Measurements from ENCODE around the gene LCE3E. TPM values are rescaled to one million over a fixed set of nuclear protein-coding genes. Genes with fewer than 3 reads are reported as not detected.

Gene LCE3E
- total and polyA plus RNA-seq, 10 donors = not detected

DNA sequence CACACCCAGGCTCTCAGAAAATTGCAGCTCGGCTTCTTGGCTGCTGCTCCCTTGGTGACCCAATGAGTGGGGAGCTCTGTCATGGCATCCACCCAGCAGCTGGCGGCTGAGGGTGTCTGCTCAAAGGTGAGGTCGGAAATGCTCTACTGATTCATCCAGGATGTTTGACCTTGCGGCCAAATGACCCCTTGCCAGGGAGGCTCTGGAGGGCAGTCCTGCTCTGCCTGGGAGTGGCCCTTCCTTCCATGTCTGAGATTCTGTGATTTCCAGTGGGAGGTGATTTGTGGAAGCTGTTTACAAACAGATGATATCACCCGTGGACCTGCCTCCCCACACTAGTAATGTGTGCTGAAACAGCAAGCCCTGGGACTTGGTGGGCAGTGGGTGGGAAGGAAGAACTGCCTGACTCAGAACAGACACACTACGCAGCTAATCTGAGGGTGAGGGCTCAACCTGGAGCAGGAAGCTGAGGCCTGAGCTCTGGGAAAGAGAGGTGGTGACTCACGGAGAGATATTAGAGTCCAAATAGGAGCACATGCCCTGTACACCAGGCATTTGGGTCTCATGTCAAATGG is 49.3 kb downstream of the LCE3E start:
- WGBS, 5 donors = 58 to 77% (median 66%) methylated on average over 5 to 7 of the region's 7 CpGs
- Histone ChIP-seq H3K36me3 (no peaks in the 10 kb centered on the region), H3K27me3 (replicated peaks in 1 of 7) (peaks cover 0 to 85% (median 33%) of the 10 kb centered on the region in 7 donors), H3K4me3 (no peak overlapping the region), H3K4me1 (peaks cover 0 to 12% (median 6%) of the 10 kb centered on the region in 6 donors), H3K27ac (no peak overlapping the region), H3K9me3 (peaks cover 0 to under 1% (median 0%) of the 10 kb centered on the region in 8 donors)
- TF ChIP-seq, protein P1, sequence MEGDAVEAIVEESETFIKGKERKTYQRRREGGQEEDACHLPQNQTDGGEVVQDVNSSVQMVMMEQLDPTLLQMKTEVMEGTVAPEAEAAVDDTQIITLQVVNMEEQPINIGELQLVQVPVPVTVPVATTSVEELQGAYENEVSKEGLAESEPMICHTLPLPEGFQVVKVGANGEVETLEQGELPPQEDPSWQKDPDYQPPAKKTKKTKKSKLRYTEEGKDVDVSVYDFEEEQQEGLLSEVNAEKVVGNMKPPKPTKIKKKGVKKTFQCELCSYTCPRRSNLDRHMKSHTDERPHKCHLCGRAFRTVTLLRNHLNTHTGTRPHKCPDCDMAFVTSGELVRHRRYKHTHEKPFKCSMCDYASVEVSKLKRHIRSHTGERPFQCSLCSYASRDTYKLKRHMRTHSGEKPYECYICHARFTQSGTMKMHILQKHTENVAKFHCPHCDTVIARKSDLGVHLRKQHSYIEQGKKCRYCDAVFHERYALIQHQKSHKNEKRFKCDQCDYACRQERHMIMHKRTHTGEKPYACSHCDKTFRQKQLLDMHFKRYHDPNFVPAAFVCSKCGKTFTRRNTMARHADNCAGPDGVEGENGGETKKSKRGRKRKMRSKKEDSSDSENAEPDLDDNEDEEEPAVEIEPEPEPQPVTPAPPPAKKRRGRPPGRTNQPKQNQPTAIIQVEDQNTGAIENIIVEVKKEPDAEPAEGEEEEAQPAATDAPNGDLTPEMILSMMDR (IDR thresholded peaks at IDR 0.05 in 8 of 11, conservative IDR thresholded peaks at IDR 0.05 in 3 of 11) = no peak
- TF ChIP-seq POLR2AphosphoS5 (IDR thresholded peaks at IDR 0.05) = no peak
- no peak for TF ChIP-seq POLR2A (IDR thresholded peaks at IDR 0.05)
- no peak for DNase-seq
- intact Hi-C loops (cut with DNase I; ENCODE audit: low total_unique reads) = no loop called here

DNA sequence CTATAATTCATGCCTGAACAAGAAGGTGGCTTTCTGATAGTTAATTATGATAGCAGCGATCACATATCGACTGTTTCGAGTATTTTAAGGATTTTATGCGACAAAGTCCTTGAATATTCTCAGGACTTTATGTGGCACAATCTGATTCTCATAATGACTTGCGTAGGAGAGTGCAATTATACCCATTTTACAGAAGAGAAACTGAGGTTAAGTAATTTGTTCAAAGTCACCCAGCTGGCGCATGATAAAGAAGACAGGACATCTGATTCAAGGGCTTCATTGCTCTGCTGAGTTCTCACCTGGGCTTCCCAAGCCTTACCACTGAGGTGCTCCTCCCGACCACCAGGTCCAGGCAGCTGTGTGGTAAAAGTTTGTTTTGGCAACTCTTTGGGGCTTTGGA is 50.5 kb downstream of the LCE3E start:
- Histone ChIP-seq H3K9me3 (no peaks in the 10 kb centered on the region), H3K4me1 (peaks cover 0 to 12% (median 6%) of the 10 kb centered on the region in 6 donors), H3K27ac (no peak overlapping the region), H3K4me3 (no peak overlapping the region), H3K36me3 (no peaks in the 10 kb centered on the region), H3K27me3 (replicated peaks in 1 of 7) (peaks cover 0 to 85% (median 33%) of the 10 kb centered on the region in 7 donors)
- no peak for DNase-seq
- TF ChIP-seq POLR2AphosphoS5 (IDR thresholded peaks at IDR 0.05) (no peak), POLR2A (IDR thresholded peaks at IDR 0.05) (no peak)
- TF ChIP-seq, protein P1 (IDR thresholded peaks at IDR 0.05 in 8 of 11, conservative IDR thresholded peaks at IDR 0.05 in 3 of 11) = no peak
- intact Hi-C loops (cut with DNase I; ENCODE audit: low total_unique reads) = no loop called here
- 74 to 79% (median 77%) methylated on average over 7 of the region's 7 CpGs for WGBS, 5 donors

Small RNA genes lying within 50 kb of the gene (small RNA-seq; reads per million reads assigned to genes)
- gene LCE3B = 0 reads per million in 4 donors

Other genes with a start within 250 kb of the LCE3E start
- under 1 TPM in 1 of 7 donors, not detected in 6; 0.20 TPM for gene FLG, start 241.5 kb downstream of the LCE3E start, total RNA-seq
- gene FLG, start 241.5 kb downstream of the LCE3E start, polyA plus RNA-seq = under 1 TPM in 2 of 3 donors, not detected in 1; under 0.01 to 0.03 TPM
- under 1 TPM in 1 of 7 donors, not detected in 6; 0.07 TPM for gene FLG2, start 206.8 kb downstream of the LCE3E start, total RNA-seq
- gene FLG2, start 206.8 kb downstream of the LCE3E start, polyA plus RNA-seq = not detected
- gene CRNN, start 152.5 kb downstream of the LCE3E start, total RNA-seq = not detected
- 1 to 10 TPM in 1 of 3 donors, under 1 TPM in 2; 0.11 to 2.2 (median 0.39) TPM for gene CRNN, start 152.5 kb downstream of the LCE3E start, polyA plus RNA-seq
- gene LCE5A, start 56.0 kb downstream of the LCE3E start, total RNA-seq = not detected
- gene LCE5A, start 56.0 kb downstream of the LCE3E start, polyA plus RNA-seq = not detected
- not detected for gene CRCT1, start 52.3 kb downstream of the LCE3E start, total RNA-seq
- under 1 TPM in 1 of 3 donors, not detected in 2; 0.99 TPM for gene CRCT1, start 52.3 kb downstream of the LCE3E start, polyA plus RNA-seq
- not detected for gene LCE3D, start 13.7 kb upstream of the LCE3E start, total RNA-seq
- under 1 TPM in 1 of 3 donors, not detected in 2; 0.32 TPM for gene LCE3D, start 13.7 kb upstream of the LCE3E start, polyA plus RNA-seq
- not detected for gene LCE3C, start 33.5 kb upstream of the LCE3E start, total RNA-seq
- gene LCE3C, start 33.5 kb upstream of the LCE3E start, polyA plus RNA-seq = not detected
- not detected for gene LCE3B, start 47.0 kb upstream of the LCE3E start, total RNA-seq
- gene LCE3B, start 47.0 kb upstream of the LCE3E start, polyA plus RNA-seq = not detected
- not detected for gene LCE3A, start 56.3 kb upstream of the LCE3E start, total RNA-seq
- not detected for gene LCE3A, start 56.3 kb upstream of the LCE3E start, polyA plus RNA-seq
- not detected for gene LCE2D, start 96.6 kb upstream of the LCE3E start, total RNA-seq
- not detected for gene LCE2D, start 96.6 kb upstream of the LCE3E start, polyA plus RNA-seq
- not detected for gene LCE2C, start 108.5 kb upstream of the LCE3E start, total RNA-seq
- gene LCE2C, start 108.5 kb upstream of the LCE3E start, polyA plus RNA-seq = not detected
- not detected for gene LCE2B, start 119.3 kb upstream of the LCE3E start, total RNA-seq
- gene LCE2B, start 119.3 kb upstream of the LCE3E start, polyA plus RNA-seq = not detected
- not detected for gene LCE2A, start 131.6 kb upstream of the LCE3E start, total RNA-seq
- not detected for gene LCE2A, start 131.6 kb upstream of the LCE3E start, polyA plus RNA-seq
- not detected for gene LCE4A, start 141.4 kb upstream of the LCE3E start, total RNA-seq
- gene LCE4A, start 141.4 kb upstream of the LCE3E start, polyA plus RNA-seq = not detected
- gene KPRP, start 191.2 kb upstream of the LCE3E start, total RNA-seq = not detected
- gene KPRP, start 191.2 kb upstream of the LCE3E start, polyA plus RNA-seq = not detected
- not detected for gene LCE1F, start 208.4 kb upstream of the LCE3E start, total RNA-seq
- not detected for gene LCE1F, start 208.4 kb upstream of the LCE3E start, polyA plus RNA-seq
- not detected for gene LCE1E, start 219.5 kb upstream of the LCE3E start, total RNA-seq
- gene LCE1E, start 219.5 kb upstream of the LCE3E start, polyA plus RNA-seq = not detected
- not detected for gene LCE1D, start 229.9 kb upstream of the LCE3E start, total RNA-seq
- gene LCE1D, start 229.9 kb upstream of the LCE3E start, polyA plus RNA-seq = not detected
- not detected for gene LCE1C, start 239.9 kb upstream of the LCE3E start, total RNA-seq
- gene LCE1C, start 239.9 kb upstream of the LCE3E start, polyA plus RNA-seq = not detected
- gene LCE1B, start 245.2 kb upstream of the LCE3E start, total RNA-seq = not detected
- gene LCE1B, start 245.2 kb upstream of the LCE3E start, polyA plus RNA-seq = not detected

Measured in spleen (tissue), 11 donors.